OCI-LY3 (cell line): Measurements from ENCODE around the gene VCAN.

Experiments
- EZH2phosphoT487 ChIP-seq: fragments of 200-600 bp; shearing (Covaris generic); IDR thresholded peaks from 2 replicates; pipeline ENCODE4 v1.6.1; 2018; ENCODE audit warnings: antibody characterized with exemption, mixed run types, low read depth
- TF ChIP-seq, protein P1 (sequence below): fragments of 200-600, 300-600 bp; sonication (generic); IDR thresholded peaks from 2 replicates; pipeline ENCODE4 v1.5.1; 2014; ENCODE audit warnings: antibody characterized with exemption, low read length, low read depth

DNA sequence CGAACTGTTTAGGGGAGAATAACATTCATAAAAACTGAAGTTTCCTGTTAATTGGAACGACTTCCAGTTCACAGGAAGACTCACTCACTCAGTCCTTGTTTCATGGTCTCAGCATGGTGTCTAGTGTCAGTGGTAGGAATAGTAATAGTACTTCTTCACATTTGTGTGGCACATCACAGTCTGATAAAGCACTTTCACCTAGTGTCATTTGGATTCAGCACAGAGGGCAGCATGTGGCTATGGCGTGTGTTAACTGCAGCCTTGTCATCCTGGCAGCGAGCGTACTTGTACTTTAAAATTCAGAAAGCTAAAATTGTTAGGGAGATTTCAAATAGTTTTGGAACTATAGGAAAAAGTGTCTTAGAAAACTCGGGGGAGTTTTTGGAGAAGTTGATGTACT, 72.4 kb downstream of the VCAN start:
- TF ChIP-seq, protein P1, sequence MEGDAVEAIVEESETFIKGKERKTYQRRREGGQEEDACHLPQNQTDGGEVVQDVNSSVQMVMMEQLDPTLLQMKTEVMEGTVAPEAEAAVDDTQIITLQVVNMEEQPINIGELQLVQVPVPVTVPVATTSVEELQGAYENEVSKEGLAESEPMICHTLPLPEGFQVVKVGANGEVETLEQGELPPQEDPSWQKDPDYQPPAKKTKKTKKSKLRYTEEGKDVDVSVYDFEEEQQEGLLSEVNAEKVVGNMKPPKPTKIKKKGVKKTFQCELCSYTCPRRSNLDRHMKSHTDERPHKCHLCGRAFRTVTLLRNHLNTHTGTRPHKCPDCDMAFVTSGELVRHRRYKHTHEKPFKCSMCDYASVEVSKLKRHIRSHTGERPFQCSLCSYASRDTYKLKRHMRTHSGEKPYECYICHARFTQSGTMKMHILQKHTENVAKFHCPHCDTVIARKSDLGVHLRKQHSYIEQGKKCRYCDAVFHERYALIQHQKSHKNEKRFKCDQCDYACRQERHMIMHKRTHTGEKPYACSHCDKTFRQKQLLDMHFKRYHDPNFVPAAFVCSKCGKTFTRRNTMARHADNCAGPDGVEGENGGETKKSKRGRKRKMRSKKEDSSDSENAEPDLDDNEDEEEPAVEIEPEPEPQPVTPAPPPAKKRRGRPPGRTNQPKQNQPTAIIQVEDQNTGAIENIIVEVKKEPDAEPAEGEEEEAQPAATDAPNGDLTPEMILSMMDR: no peak
- no peak for TF ChIP-seq EZH2phosphoT487
